Esophagus muscularis mucosa (tissue), 2 donors: ENCODE data around the gene PUSL1.

ENCODE experiments used
- POLR2A ChIP-seq: fragments of 450-650 bp; IDR thresholded peaks from one replicate; pipeline ENCODE4 v1.6.1; 2017; ENCODE audit warnings: antibody characterized with exemption, moderate library complexity, mild to moderate bottlenecking, low read depth
- POLR2AphosphoS5 ChIP-seq, 2 donors: sonication (generic); formaldehyde crosslinking; IDR thresholded peaks; one replicate each; pipeline ENCODE4 v1.6.1; 2017; ENCODE audit warnings: antibody characterized with exemption in 2 of 2

DNA sequence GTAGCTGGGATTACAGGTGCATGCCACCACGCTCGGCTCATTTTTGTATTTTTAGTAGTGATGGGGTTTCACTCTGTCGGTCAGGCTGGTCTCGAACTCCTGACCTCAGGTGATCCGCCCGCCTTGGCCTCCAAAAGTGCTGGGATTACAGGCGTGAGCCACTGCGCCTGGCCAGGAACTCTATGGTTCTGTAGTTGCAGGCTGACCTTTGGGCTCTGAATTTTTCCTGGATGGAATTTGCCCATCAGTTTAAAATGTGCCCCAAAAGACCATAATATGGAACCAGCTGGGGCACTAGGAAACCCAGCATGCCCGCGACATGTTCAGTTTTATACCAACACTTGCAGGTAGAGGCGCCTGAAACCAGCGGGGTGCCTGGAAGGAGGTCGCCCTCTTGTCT lies 29.8 kb upstream of the PUSL1 start:
- TF ChIP-seq POLR2AphosphoS5 (IDR thresholded peaks at IDR 0.05) (no peak), POLR2A (no peak)
